ENCODE measurements around the gene BUB1B.
"Not testable (repeated sequence)": the region's sequence is repeated elsewhere in the genome, so short reads cannot be mapped to it uniquely, and the experiment has no call there.

GRCh38 chr15:40115106-40115505 lies 45.8 kb upstream of the BUB1B start:
- TF ChIP-seq CC2D1A (IDR thresholded peaks at IDR 0.05); POLR2A (conservative IDR thresholded peaks at IDR 0.05); RBM22 (IDR thresholded peaks at IDR 0.05; ENCODE audit: low read depth, low read length, poor library complexity, severe bottlenecking); PRMT5 (CRISPR knock-in tag; IDR thresholded peaks at IDR 0.05); HMG20B (CRISPR knock-in tag; IDR thresholded peaks at IDR 0.05); RERE (CRISPR knock-in tag; IDR thresholded peaks at IDR 0.05; ENCODE audit: borderline replicate concordance): not testable (repeated sequence)

All from K562 (cell line).